ENCODE data around the gene CDC27.
"Not testable (repeated sequence)": the region's sequence is repeated elsewhere in the genome, so short reads cannot be mapped to it uniquely, and the experiment has no call there.

The CDC27 gene

DNA sequence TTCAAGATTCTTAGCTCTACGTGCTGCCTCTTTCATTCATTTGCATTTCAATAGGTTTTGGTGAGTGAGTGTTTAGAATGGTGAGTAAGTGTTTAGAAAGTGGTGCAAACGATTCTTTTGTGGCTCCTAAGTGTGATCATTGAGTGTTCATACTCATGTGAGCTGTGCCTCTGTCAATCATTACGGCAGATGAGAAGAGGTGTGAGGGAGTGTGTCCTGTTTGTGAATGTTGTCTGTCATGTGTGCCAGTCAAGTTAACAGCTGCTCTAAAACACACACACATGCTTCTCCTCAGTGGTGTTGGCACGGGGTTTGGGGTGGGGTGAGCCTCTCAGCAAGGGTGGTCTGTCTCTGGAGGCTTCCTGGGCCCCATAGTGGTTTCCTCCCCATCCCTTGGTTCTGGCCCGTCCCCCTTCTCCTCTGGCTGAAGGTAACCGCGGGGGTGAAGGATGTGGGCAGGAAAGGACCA lies 31.5 kb upstream of the CDC27 start:
- no peaks in the 10 kb centered on the region for H3K27me3 ChIP-seq (replicated peaks in 2 of 5; ENCODE audit: control insufficient read depth in 4 of 5, insufficient read depth in 5 of 5, low read length in 4 of 5)
- H3K9me3 ChIP-seq (ENCODE audit: control extremely low read depth in 1 of 5, control insufficient read depth in 4 of 5, insufficient read depth in 2 of 5, low read depth in 1 of 5, low read length in 4 of 5) = peaks cover 0 to 6% (median 5%) of the 10 kb centered on the region in 5 experiments
- POLR2A ChIA-PET = interaction anchor here (1.0 kb wide), 1 partner anchor 13 kb away, joined by 3 read pairs; no protein-coding TSS in a partner anchor
- DNase-seq = peak in 2 of 3 donors; percentile 37 to 63
- no peak overlapping the region for H3K27ac ChIP-seq (ENCODE audit: insufficient read depth in 1 of 2, low read depth in 1 of 2, low read length in 2 of 2, poor library complexity in 1 of 2, severe bottlenecking in 2 of 2)
- CTCF ChIA-PET = interaction anchor here (1.2 to 1.6 kb wide), 3 partner anchors 9 to 97 kb away, joined by 4 to 6 read pairs (median 5); no protein-coding TSS in a partner anchor
- WGBS (ENCODE audit: insufficient coverage) = 14% methylated on average over 2 of the region's 7 CpGs
- H3K4me1 ChIP-seq (ENCODE audit: control extremely low read depth in 1 of 4, control insufficient read depth in 4 of 4, insufficient read depth in 4 of 4, low read length in 3 of 4) = peaks cover 9 to 61% (median 45%) of the 10 kb centered on the region in 4 experiments
- H3K4me3 ChIP-seq (ENCODE audit: control insufficient read depth in 1 of 7, extremely low read depth in 1 of 7, insufficient read depth in 4 of 7, low read depth in 2 of 7, low read length in 6 of 7) = peak overlapping the region in 3 of 7 experiments; percentile 4 to 28 (median 21)
- no peaks in the 10 kb centered on the region for H3K36me3 ChIP-seq (ENCODE audit: control insufficient read depth in 4 of 4, insufficient read depth in 4 of 4, low read length in 3 of 4)

DNA sequence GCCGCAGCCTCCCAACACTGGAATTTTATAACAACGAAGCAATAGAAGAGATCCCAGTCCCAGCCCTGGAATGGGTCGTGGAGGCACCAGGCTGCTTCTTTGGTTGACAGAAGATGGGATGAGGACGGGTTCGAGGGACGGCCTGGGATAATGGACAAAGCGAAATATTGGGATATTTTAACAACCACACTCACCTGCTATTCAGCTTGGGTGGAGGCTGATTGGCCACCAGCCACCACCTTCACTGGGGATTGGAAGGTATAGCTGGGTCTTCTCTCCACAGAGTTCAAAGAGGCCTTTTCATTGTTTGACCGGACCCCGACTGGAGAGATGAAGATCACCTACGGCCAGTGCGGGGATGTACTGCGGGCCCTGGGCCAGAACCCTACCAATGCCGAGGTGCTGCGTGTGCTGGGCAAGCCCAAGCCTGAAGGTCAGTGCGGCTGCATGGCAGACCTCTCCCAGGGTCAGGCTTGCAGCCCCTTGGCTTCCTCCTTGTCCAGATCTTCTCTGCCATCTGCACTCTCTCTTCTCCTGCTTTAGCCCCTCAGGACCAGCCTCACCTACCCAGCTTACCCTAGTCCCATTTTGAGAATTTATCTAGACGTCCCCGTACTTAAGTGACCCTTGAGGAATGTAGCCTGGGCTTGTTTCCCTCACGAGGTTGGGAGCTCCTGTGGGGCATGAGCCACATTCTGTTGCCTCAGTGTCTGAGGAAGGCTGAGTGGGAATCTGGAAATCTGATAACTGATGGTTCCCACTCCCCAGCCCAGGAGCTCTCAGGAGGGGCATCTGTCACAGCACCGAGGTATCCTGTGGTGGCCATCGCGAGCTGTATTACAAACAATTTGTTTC lies 30.8 kb upstream of the CDC27 start:
- peaks cover 9 to 54% (median 41%) of the 10 kb centered on the region in 4 experiments for H3K4me1 ChIP-seq (ENCODE audit: control extremely low read depth in 1 of 4, control insufficient read depth in 4 of 4, insufficient read depth in 4 of 4, low read length in 3 of 4)
- H3K27me3 ChIP-seq (replicated peaks in 2 of 5; ENCODE audit: control insufficient read depth in 4 of 5, insufficient read depth in 5 of 5, low read length in 4 of 5) = no peaks in the 10 kb centered on the region
- H3K36me3 ChIP-seq (ENCODE audit: control insufficient read depth in 4 of 4, insufficient read depth in 4 of 4, low read length in 3 of 4) = no peaks in the 10 kb centered on the region
- CTCF ChIA-PET = interaction anchor here (1.2 to 1.6 kb wide), 4 partner anchors 10 to 97 kb away, joined by 3 to 6 read pairs (median 4); no protein-coding TSS in a partner anchor
- POLR2A ChIA-PET = interaction anchor here (1.0 kb wide), 1 partner anchor 14 kb away, joined by 3 read pairs; no protein-coding TSS in a partner anchor
- DNase-seq = no peak
- 83% methylated on average over 21 of the region's 21 CpGs for WGBS (ENCODE audit: insufficient coverage)
- H3K27ac ChIP-seq (ENCODE audit: insufficient read depth in 1 of 2, low read depth in 1 of 2, low read length in 2 of 2, poor library complexity in 1 of 2, severe bottlenecking in 2 of 2) = no peak overlapping the region
- H3K9me3 ChIP-seq (ENCODE audit: control extremely low read depth in 1 of 5, control insufficient read depth in 4 of 5, insufficient read depth in 2 of 5, low read depth in 1 of 5, low read length in 4 of 5) = peaks cover 0 to 6% (median 5%) of the 10 kb centered on the region in 5 experiments
- peak overlapping the region in 2 of 7 experiments; percentile 4 to 21 for H3K4me3 ChIP-seq (ENCODE audit: control insufficient read depth in 1 of 7, extremely low read depth in 1 of 7, insufficient read depth in 4 of 7, low read depth in 2 of 7, low read length in 6 of 7)

DNA sequence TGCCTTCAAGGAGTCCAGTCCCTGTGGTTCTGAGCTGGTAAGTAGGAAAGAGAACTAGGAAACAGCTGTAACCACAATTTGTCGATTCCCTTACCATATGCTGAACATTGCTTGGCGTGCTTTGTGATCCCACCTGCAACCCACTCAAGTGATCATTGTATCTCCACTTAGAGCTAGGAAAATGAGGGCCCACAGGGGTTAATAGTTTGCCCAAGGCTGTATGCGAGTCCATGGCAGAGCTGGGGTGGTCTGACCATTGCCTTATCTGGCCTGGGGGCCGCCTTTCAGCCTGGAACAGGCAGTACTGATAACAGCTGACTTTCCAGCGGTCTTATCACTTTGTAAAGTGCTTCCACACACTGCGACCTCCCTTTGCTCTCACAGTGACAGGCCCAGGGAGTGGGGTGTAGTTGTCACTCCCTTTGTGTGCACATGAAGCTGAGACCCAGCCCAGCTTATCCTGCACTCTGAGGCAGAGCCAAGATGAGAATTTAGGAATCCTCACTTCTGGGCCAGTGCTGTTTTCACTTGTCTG lies 29.9 kb upstream of the CDC27 start:
- no peaks in the 10 kb centered on the region for H3K27me3 ChIP-seq (replicated peaks in 2 of 5; ENCODE audit: control insufficient read depth in 4 of 5, insufficient read depth in 5 of 5, low read length in 4 of 5)
- no peaks in the 10 kb centered on the region for H3K36me3 ChIP-seq (ENCODE audit: control insufficient read depth in 4 of 4, insufficient read depth in 4 of 4, low read length in 3 of 4)
- DNase-seq = peak; percentile 50 to 95 (median 88)
- H3K4me1 ChIP-seq (ENCODE audit: control extremely low read depth in 1 of 4, control insufficient read depth in 4 of 4, insufficient read depth in 4 of 4, low read length in 3 of 4) = peaks cover 9 to 51% (median 41%) of the 10 kb centered on the region in 4 experiments
- peaks cover 0 to 5% (median under 1%) of the 10 kb centered on the region in 5 experiments for H3K9me3 ChIP-seq (ENCODE audit: control extremely low read depth in 1 of 5, control insufficient read depth in 4 of 5, insufficient read depth in 2 of 5, low read depth in 1 of 5, low read length in 4 of 5)
- peak overlapping the region in 1 of 2 experiments; percentile 50 for H3K27ac ChIP-seq (ENCODE audit: insufficient read depth in 1 of 2, low read depth in 1 of 2, low read length in 2 of 2, poor library complexity in 1 of 2, severe bottlenecking in 2 of 2)
- 2% methylated on average over 5 of the region's 6 CpGs for WGBS (ENCODE audit: insufficient coverage)
- peak overlapping the region in 4 of 7 experiments; percentile 11 to 64 (median 16) for H3K4me3 ChIP-seq (ENCODE audit: control insufficient read depth in 1 of 7, extremely low read depth in 1 of 7, insufficient read depth in 4 of 7, low read depth in 2 of 7, low read length in 6 of 7)
- CTCF ChIA-PET = interaction anchor here (1.2 kb wide), 1 partner anchor 23 kb away, joined by 3 read pairs; no protein-coding TSS in a partner anchor
- POLR2A ChIA-PET = no interaction called here

DNA sequence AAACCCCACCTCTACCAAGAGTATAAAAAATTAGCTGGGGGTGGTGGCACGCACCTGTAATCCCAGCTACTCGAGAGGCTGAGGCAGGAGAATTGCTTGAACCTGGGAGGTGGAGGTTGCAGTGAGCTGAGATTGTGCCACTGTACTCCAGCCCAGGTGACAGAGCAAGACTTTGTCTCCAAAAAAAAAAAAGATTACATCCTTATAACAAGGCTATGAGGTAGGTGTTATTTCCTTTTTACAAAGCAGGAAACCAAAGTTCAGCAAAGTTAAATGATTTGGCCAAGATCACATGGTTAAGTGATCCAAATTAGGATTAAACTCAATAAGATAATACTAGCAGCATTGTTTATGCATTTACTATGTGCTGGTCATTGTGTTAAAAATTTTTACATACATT lies 28.2 kb upstream of the CDC27 start:
- H3K9me3 ChIP-seq (ENCODE audit: control extremely low read depth in 1 of 5, control insufficient read depth in 4 of 5, insufficient read depth in 2 of 5, low read depth in 1 of 5, low read length in 4 of 5); H3K27me3 ChIP-seq (replicated peaks in 2 of 5; ENCODE audit: control insufficient read depth in 4 of 5, insufficient read depth in 5 of 5, low read length in 4 of 5); H3K4me3 ChIP-seq (ENCODE audit: control insufficient read depth in 1 of 7, extremely low read depth in 1 of 7, insufficient read depth in 4 of 7, low read depth in 2 of 7, low read length in 6 of 7); H3K36me3 ChIP-seq (ENCODE audit: control insufficient read depth in 4 of 4, insufficient read depth in 4 of 4, low read length in 3 of 4); CTCF ChIA-PET; POLR2A ChIA-PET; DNase-seq; H3K27ac ChIP-seq (ENCODE audit: insufficient read depth in 1 of 2, low read depth in 1 of 2, low read length in 2 of 2, poor library complexity in 1 of 2, severe bottlenecking in 2 of 2): not testable (repeated sequence)
- WGBS (ENCODE audit: insufficient coverage) = no CpG with 5 or more reads among the region's 2 CpGs
- peaks cover 9 to 57% (median 44%) of the 10 kb centered on the region in 4 experiments for H3K4me1 ChIP-seq (ENCODE audit: control extremely low read depth in 1 of 4, control insufficient read depth in 4 of 4, insufficient read depth in 4 of 4, low read length in 3 of 4)

DNA sequence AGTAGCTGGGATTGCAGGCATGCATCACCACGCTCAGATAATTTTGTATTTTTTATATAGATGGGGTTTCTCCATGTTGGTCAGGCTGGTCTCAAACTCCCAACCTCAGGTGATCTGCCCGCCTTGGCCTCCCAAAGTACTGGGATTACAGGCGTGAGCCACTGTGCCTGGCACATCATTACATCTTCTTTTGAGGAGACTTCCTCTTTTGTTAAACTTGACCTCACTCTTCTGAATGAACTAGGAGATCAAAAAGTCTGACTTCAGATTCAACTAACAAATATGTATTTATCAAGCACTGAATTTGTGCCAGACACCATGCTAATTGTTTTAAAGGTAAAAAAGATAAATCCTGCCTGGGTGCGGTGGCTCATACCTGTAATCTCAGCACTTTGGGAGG lies 27.7 kb upstream of the CDC27 start:
- H3K27ac ChIP-seq (ENCODE audit: insufficient read depth in 1 of 2, low read depth in 1 of 2, low read length in 2 of 2, poor library complexity in 1 of 2, severe bottlenecking in 2 of 2); H3K4me3 ChIP-seq (ENCODE audit: control insufficient read depth in 1 of 7, extremely low read depth in 1 of 7, insufficient read depth in 4 of 7, low read depth in 2 of 7, low read length in 6 of 7); H3K36me3 ChIP-seq (ENCODE audit: control insufficient read depth in 4 of 4, insufficient read depth in 4 of 4, low read length in 3 of 4); H3K27me3 ChIP-seq (replicated peaks in 2 of 5; ENCODE audit: control insufficient read depth in 4 of 5, insufficient read depth in 5 of 5, low read length in 4 of 5); POLR2A ChIA-PET; H3K9me3 ChIP-seq (ENCODE audit: control extremely low read depth in 1 of 5, control insufficient read depth in 4 of 5, insufficient read depth in 2 of 5, low read depth in 1 of 5, low read length in 4 of 5); CTCF ChIA-PET: not testable (repeated sequence)
- WGBS (ENCODE audit: insufficient coverage) = 80% methylated on average over 3 of the region's 4 CpGs
- peak in 1 of 3 donors; percentile 38 for DNase-seq
- peaks cover 9 to 57% (median 43%) of the 10 kb centered on the region in 4 experiments for H3K4me1 ChIP-seq (ENCODE audit: control extremely low read depth in 1 of 4, control insufficient read depth in 4 of 4, insufficient read depth in 4 of 4, low read length in 3 of 4)

DNA sequence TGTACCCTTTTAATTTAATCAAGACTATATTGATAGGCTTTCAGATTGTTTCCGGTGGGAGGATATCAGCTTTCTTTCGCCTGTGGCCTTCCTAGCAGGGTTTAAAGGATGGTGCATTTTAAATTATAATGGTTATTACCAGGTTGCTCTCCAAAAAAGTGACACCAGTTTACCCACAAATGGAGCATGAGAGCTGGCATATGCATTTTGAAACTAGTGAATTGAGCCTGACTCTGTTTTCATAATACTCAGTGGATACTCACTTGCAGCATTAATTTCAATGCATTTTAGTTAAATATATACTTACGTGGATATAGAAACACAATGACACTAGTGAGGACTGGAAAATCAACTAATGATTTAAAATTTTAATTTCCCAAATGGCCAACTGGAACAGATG lies 25.8 kb upstream of the CDC27 start:
- peaks cover 5 to 38% (median 27%) of the 10 kb centered on the region in 4 experiments for H3K4me1 ChIP-seq (ENCODE audit: control extremely low read depth in 1 of 4, control insufficient read depth in 4 of 4, insufficient read depth in 4 of 4, low read length in 3 of 4)
- H3K9me3 ChIP-seq (ENCODE audit: control extremely low read depth in 1 of 5, control insufficient read depth in 4 of 5, insufficient read depth in 2 of 5, low read depth in 1 of 5, low read length in 4 of 5) = no peaks in the 10 kb centered on the region
- 100% methylated on average over 1 of the region's 3 CpGs for WGBS (ENCODE audit: insufficient coverage)
- H3K4me3 ChIP-seq (ENCODE audit: control insufficient read depth in 1 of 7, extremely low read depth in 1 of 7, insufficient read depth in 4 of 7, low read depth in 2 of 7, low read length in 6 of 7) = no peak overlapping the region
- no peaks in the 10 kb centered on the region for H3K36me3 ChIP-seq (ENCODE audit: control insufficient read depth in 4 of 4, insufficient read depth in 4 of 4, low read length in 3 of 4)
- CTCF ChIA-PET = no interaction called here
- peaks cover 0 to 2% (median 0%) of the 10 kb centered on the region in 5 experiments for H3K27me3 ChIP-seq (replicated peaks in 2 of 5; ENCODE audit: control insufficient read depth in 4 of 5, insufficient read depth in 5 of 5, low read length in 4 of 5)
- no peak for DNase-seq
- POLR2A ChIA-PET = no interaction called here
- no peak overlapping the region for H3K27ac ChIP-seq (ENCODE audit: insufficient read depth in 1 of 2, low read depth in 1 of 2, low read length in 2 of 2, poor library complexity in 1 of 2, severe bottlenecking in 2 of 2)

Measured in common myeloid progenitor, CD34-positive (primary cell).